DND-41 (cell line): ENCODE data around the gene TBATA.

Source experiments
- ATAC-seq: fragments of 200-7000 bp; cut with Tn5 transposase; 3 replicates; pipeline ENCODE4 v1.9.1; 2021; ENCODE audit warnings: low read depth; ENCODE audit not compliant: insufficient read depth
- DNase-seq: peaks from one replicate; pipeline ENCODE4 v3.0.0-alpha.2; 2020
- H2AFZ ChIP-seq: 2 replicates; pipeline ENCODE4 v1.6.0; 2012; ENCODE audit warnings: low read depth, low read length
- H3K27ac ChIP-seq: 2 replicates; pipeline ENCODE4 v1.5.1; 2012; ENCODE audit warnings: low read length, inconsistent platforms
- H3K27me3 ChIP-seq: fragments of 200-600 bp; sonication (generic); 2 replicates; pipeline ENCODE4 v1.6.0; 2012; ENCODE audit warnings: low read length, mild to moderate bottlenecking, inconsistent platforms; ENCODE audit not compliant: insufficient read depth, poor library complexity
- H3K36me3 ChIP-seq: 2 replicates; pipeline ENCODE4 v1.5.1; 2012; ENCODE audit warnings: low read length, inconsistent platforms; ENCODE audit not compliant: insufficient read depth
- H3K4me1 ChIP-seq: 2 replicates; pipeline ENCODE4 v1.5.1; 2012; ENCODE audit warnings: mild to moderate bottlenecking, low read length; ENCODE audit not compliant: insufficient read depth
- H3K4me2 ChIP-seq: 2 replicates; pipeline ENCODE4 v1.6.0; 2012; ENCODE audit warnings: mild to moderate bottlenecking, moderate library complexity, low read length, inconsistent platforms; ENCODE audit not compliant: insufficient read depth
- H3K4me3 ChIP-seq, 2 experiments: fragments of 200-600 bp in 1 of 2; shearing (Covaris generic) in 1 of 2; 2 replicates each; pipeline ENCODE4 v1.5.1; 2012 to 2016; ENCODE audit warnings: inconsistent platforms in 2 of 2, low read length in 2 of 2, mild to moderate bottlenecking in 2 of 2, low read depth in 1 of 2, moderate library complexity in 1 of 2
- H3K79me2 ChIP-seq: 2 replicates; pipeline ENCODE4 v1.6.0; 2012; ENCODE audit warnings: low read length, inconsistent platforms; ENCODE audit not compliant: insufficient read depth
- H3K9ac ChIP-seq: 2 replicates; pipeline ENCODE4 v1.6.0; 2012; ENCODE audit warnings: low read depth, mild to moderate bottlenecking, inconsistent platforms, low read length, moderate library complexity
- H3K9me3 ChIP-seq: 2 replicates; pipeline ENCODE4 v1.5.1; 2012; ENCODE audit warnings: low read length, moderate library complexity, mild to moderate bottlenecking, inconsistent platforms; ENCODE audit not compliant: insufficient read depth, severe bottlenecking
- H4K20me1 ChIP-seq: 2 replicates; pipeline ENCODE4 v1.6.0; 2012; ENCODE audit warnings: low read length; ENCODE audit not compliant: insufficient read depth
- EZH2 ChIP-seq: IDR thresholded peaks from 3 replicates; pipeline ENCODE4 v1.6.1; 2012; ENCODE audit warnings: borderline replicate concordance, low read depth, mild to moderate bottlenecking, moderate library complexity, low read length, inconsistent platforms; ENCODE audit not compliant: severe bottlenecking
- TF ChIP-seq, protein P1 (sequence below): IDR thresholded peaks from 2 replicates; pipeline ENCODE4 v1.5.1; 2012; ENCODE audit warnings: borderline replicate concordance, low read length, moderate library complexity, mild to moderate bottlenecking; ENCODE audit not compliant: poor library complexity, severe bottlenecking; ENCODE audit errors: extremely low read depth

TBATA gene

DNA sequence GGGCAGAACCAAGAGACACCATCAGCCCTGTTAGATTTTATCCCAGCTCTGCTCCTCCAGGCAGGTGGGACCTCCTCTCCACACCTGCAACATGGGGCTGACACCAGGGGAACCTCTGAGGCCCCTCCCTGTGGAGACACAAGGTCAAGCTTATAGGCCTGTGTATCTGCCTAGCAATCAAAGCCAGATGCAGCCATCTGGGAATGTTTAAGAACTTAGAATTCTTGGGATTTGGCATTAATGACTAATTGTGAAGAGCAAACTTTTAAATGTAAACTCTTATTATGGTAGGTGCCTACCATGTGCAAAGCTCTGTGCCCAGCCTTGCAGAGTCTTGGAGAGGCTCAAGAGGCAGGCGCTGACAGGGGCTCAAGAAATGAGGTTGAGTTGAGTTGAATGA, 52.1 kb downstream of the TBATA start:
- no peak overlapping the region for H3K4me2 ChIP-seq

GRCh38 chr10:70732569-70732968, 52.6 kb downstream of the TBATA start:
- TF ChIP-seq, protein P1, sequence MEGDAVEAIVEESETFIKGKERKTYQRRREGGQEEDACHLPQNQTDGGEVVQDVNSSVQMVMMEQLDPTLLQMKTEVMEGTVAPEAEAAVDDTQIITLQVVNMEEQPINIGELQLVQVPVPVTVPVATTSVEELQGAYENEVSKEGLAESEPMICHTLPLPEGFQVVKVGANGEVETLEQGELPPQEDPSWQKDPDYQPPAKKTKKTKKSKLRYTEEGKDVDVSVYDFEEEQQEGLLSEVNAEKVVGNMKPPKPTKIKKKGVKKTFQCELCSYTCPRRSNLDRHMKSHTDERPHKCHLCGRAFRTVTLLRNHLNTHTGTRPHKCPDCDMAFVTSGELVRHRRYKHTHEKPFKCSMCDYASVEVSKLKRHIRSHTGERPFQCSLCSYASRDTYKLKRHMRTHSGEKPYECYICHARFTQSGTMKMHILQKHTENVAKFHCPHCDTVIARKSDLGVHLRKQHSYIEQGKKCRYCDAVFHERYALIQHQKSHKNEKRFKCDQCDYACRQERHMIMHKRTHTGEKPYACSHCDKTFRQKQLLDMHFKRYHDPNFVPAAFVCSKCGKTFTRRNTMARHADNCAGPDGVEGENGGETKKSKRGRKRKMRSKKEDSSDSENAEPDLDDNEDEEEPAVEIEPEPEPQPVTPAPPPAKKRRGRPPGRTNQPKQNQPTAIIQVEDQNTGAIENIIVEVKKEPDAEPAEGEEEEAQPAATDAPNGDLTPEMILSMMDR = no peak
- no peak for TF ChIP-seq EZH2
- no peaks in the 10 kb centered on the region for H3K4me1 ChIP-seq
- no peak for DNase-seq

More for the DNA sequence above, 52.1 kb downstream of the TBATA start:
- Histone ChIP-seq H3K9ac (no peak overlapping the region), H3K9me3 (no peaks in the 10 kb centered on the region), H4K20me1 (no peaks in the 10 kb centered on the region), H3K27ac (no peak overlapping the region), H3K4me1 (no peaks in the 10 kb centered on the region), H3K4me3 (no peak overlapping the region), H3K27me3 (no peaks in the 10 kb centered on the region), H2AFZ (no peak overlapping the region), H3K79me2 (no peaks in the 10 kb centered on the region), H3K36me3 (no peaks in the 10 kb centered on the region)
- DNase-seq = no peak
- TF ChIP-seq, protein P1 = no peak
- TF ChIP-seq EZH2 = no peak
- no peak for ATAC-seq

GRCh38 chr10:70730955-70731354, 54.2 kb downstream of the TBATA start:
- Histone ChIP-seq H3K27me3 (no peaks in the 10 kb centered on the region), H3K4me1 (no peaks in the 10 kb centered on the region), H3K36me3 (no peaks in the 10 kb centered on the region), H4K20me1 (no peaks in the 10 kb centered on the region), H3K9ac (no peak overlapping the region), H3K27ac (no peak overlapping the region), H3K9me3 (no peaks in the 10 kb centered on the region), H3K4me2 (no peak overlapping the region), H3K79me2 (no peaks in the 10 kb centered on the region), H3K4me3 (no peak overlapping the region), H2AFZ (no peak overlapping the region)
- TF ChIP-seq EZH2 = no peak
- TF ChIP-seq, protein P1 = no peak
- ATAC-seq = no peak
- no peak for DNase-seq

More at GRCh38 chr10:70732569-70732968, 52.6 kb downstream of the TBATA start:
- Histone ChIP-seq H3K9ac (no peak overlapping the region), H3K4me3 (no peak overlapping the region), H4K20me1 (no peaks in the 10 kb centered on the region), H3K9me3 (no peaks in the 10 kb centered on the region), H3K36me3 (no peaks in the 10 kb centered on the region), H2AFZ (no peak overlapping the region), H3K27me3 (no peaks in the 10 kb centered on the region), H3K27ac (no peak overlapping the region), H3K4me2 (no peak overlapping the region), H3K79me2 (no peaks in the 10 kb centered on the region)
- no peak for ATAC-seq

- Histone ChIP-seq H3K9ac (no peak overlapping the region), H4K20me1 (no peaks in the 10 kb centered on the region), H3K27ac (no peak overlapping the region), H3K9me3 (no peaks in the 10 kb centered on the region), H3K36me3 (no peaks in the 10 kb centered on the region), H3K4me1 (no peaks in the 10 kb centered on the region), H3K79me2 (no peaks in the 10 kb centered on the region), H2AFZ (no peak overlapping the region), H3K4me2 (no peak overlapping the region), H3K4me3 (no peak overlapping the region), H3K27me3 (no peaks in the 10 kb centered on the region)
- ATAC-seq (no peak), DNase-seq (no peak)
- TF ChIP-seq, protein P1 = no peak
- no peak for TF ChIP-seq EZH2
These were observed 55.3 kb downstream of the TBATA start for GRCh38 chr10:70729763-70730357.
